Endothelial cell of umbilical vein (primary cell): ENCODE data around the gene DDX17. TPM values are rescaled to one million over a fixed set of nuclear protein-coding genes. Genes with fewer than 3 reads are reported as not detected.
A peak's percentile ranks its signal among the peaks of the same experiment; 100 is the strongest.

Source experiments
- BruUV-seq: library from RNA; stranded (reverse); fragments of 400-500 nt; replicated peaks from 2 replicates; lab custom pipeline; 2021; lab: Mats Ljungman, UMichigan
- CTCF ChIA-PET: fragments of 300-600, 350-600 bp; sonication (Branson Sonifier 250); formaldehyde crosslinking; loops from one replicate; lab custom pipeline; 2021; ENCODE audit warnings: antibody characterized with exemption, inconsistent platforms; lab: Charles Lee
- POLR2A ChIA-PET: fragments of 300-600, 350-600 bp; sonication (Branson Sonifier 250); formaldehyde crosslinking; loops from one replicate; lab custom pipeline; 2021; ENCODE audit warnings: antibody characterized with exemption, inconsistent platforms; lab: Charles Lee
- DNase-seq: peaks from one replicate; pipeline ENCODE4 v3.0.0-alpha.2; 2011; ENCODE audit warnings: low read depth, low spot score
- FAIRE-seq: peaks from 2 replicates; lab custom pipeline; 2011; peaks lifted over from hg19 to GRCh38; lab: Jason Lieb, UNC
- H2AFZ ChIP-seq: 2 replicates; pipeline ENCODE4 v1.6.0; 2012; ENCODE audit warnings: low read depth, low read length, control low read depth, inconsistent platforms
- H3K27ac ChIP-seq: 2 replicates; pipeline ENCODE4 v1.5.1; 2011; ENCODE audit warnings: low read depth, mild to moderate bottlenecking, control low read depth, low read length, moderate library complexity; ENCODE audit not compliant: insufficient read depth
- H3K27me3 ChIP-seq, 2 experiments: 2 replicates each; pipeline versions ENCODE4 v1.6.0 to v1.6.1; 2011; ENCODE audit warnings: low read length in 2 of 2, mixed read lengths in 1 of 2; ENCODE audit not compliant: control insufficient read depth in 2 of 2, insufficient read depth in 2 of 2
- H3K36me3 ChIP-seq, 2 experiments: 2 replicates in 1 of 2; 3 replicates in 1 of 2; pipeline ENCODE4 v1.5.1; 2011; ENCODE audit warnings: low read length in 2 of 2, mild to moderate bottlenecking in 1 of 2, moderate library complexity in 1 of 2; ENCODE audit not compliant: control insufficient read depth in 2 of 2, insufficient read depth in 2 of 2; ENCODE audit errors: extremely low read depth in 1 of 2
- H3K4me1 ChIP-seq: 3 replicates; pipeline ENCODE4 v1.5.1; 2011; ENCODE audit warnings: mild to moderate bottlenecking, low read length; ENCODE audit not compliant: control insufficient read depth, insufficient read depth; ENCODE audit errors: extremely low read depth
- H3K4me2 ChIP-seq: 2 replicates; pipeline ENCODE4 v1.6.1; 2011; ENCODE audit warnings: low read length, control low read depth, mixed read lengths; ENCODE audit not compliant: insufficient read depth
- H3K4me3 ChIP-seq, 3 experiments: fragments of 200-600 bp in 1 of 3; sonication (generic), shearing (Covaris generic) in 1 of 3; replicated peaks in 1 of 3; 2 replicates each; pipeline ENCODE4 v1.5.1; 2011 to 2016; ENCODE audit warnings: control low read depth in 3 of 3, low read length in 3 of 3, mild to moderate bottlenecking in 2 of 3, inconsistent platforms in 1 of 3, low read depth in 1 of 3, moderate library complexity in 1 of 3; ENCODE audit not compliant: insufficient read depth in 1 of 3
- H3K79me2 ChIP-seq: 2 replicates; pipeline ENCODE4 v1.6.0; 2012; ENCODE audit warnings: low read length, inconsistent platforms; ENCODE audit not compliant: control insufficient read depth, insufficient read depth
- H3K9ac ChIP-seq: replicated peaks from 2 replicates; pipeline ENCODE3; 2011; ENCODE audit warnings: low read length, control low read depth; ENCODE audit not compliant: insufficient read depth; ENCODE audit errors: extremely low read depth
- H3K9me1 ChIP-seq: replicated peaks from 3 replicates; pipeline ENCODE4 v1.6.0; 2011; ENCODE audit warnings: mild to moderate bottlenecking, low read length; ENCODE audit not compliant: control insufficient read depth, insufficient read depth; ENCODE audit errors: extremely low read depth
- H3K9me3 ChIP-seq: replicated peaks from 2 replicates; pipeline ENCODE4 v1.5.1; 2012; ENCODE audit warnings: low read length, inconsistent platforms; ENCODE audit not compliant: control insufficient read depth, insufficient read depth
- H4K20me1 ChIP-seq: replicated peaks from 2 replicates; pipeline ENCODE3; 2011; ENCODE audit warnings: mild to moderate bottlenecking, low read length; ENCODE audit not compliant: control insufficient read depth, insufficient read depth; ENCODE audit errors: extremely low read depth
- EZH2 ChIP-seq: IDR thresholded peaks from 2 replicates; pipeline ENCODE4 v1.6.1; 2012; ENCODE audit warnings: borderline replicate concordance, low read depth, mild to moderate bottlenecking, moderate library complexity, low read length, inconsistent platforms; ENCODE audit not compliant: severe bottlenecking
- FOS ChIP-seq: IDR thresholded peaks from 2 replicates; pipeline ENCODE4 v1.6.1; 2011; ENCODE audit warnings: mild to moderate bottlenecking, low read length, moderate library complexity, borderline replicate concordance; ENCODE audit not compliant: insufficient read depth
- GATA2 ChIP-seq: IDR thresholded peaks from 2 replicates; pipeline ENCODE4 v1.7.0; 2011; ENCODE audit warnings: low read depth, mild to moderate bottlenecking, moderate library complexity, mixed read lengths, low read length; ENCODE audit not compliant: insufficient read length, insufficient read depth
- JUN ChIP-seq: IDR thresholded peaks from 2 replicates; pipeline ENCODE4 v1.6.1; 2011; ENCODE audit warnings: borderline replicate concordance, low read depth; ENCODE audit not compliant: insufficient read length, insufficient read depth
- MYC ChIP-seq: IDR thresholded peaks from one replicate; pipeline ENCODE4 v1.6.1; 2011; ENCODE audit warnings: mild to moderate bottlenecking, low read depth, low read length
- POLR2AphosphoS5 ChIP-seq: IDR thresholded peaks from 2 replicates; pipeline ENCODE4 v1.6.1; 2012; ENCODE audit warnings: low read depth, mild to moderate bottlenecking, control low read depth, low read length, moderate library complexity; ENCODE audit not compliant: insufficient read depth
- dilution Hi-C: fragments of 300-500 bp; cut with MboI; formaldehyde crosslinking; loops from one replicate; pipeline ENCODE4 v1.15.0; 2019; ENCODE audit warnings: low sequenced_read_pairs; ENCODE audit not compliant: extremely low pct_ligation_motif_present
- intact Hi-C: fragments of 100-400 bp; cut with micrococcal nuclease; formaldehyde crosslinking; loops from one replicate; pipeline ENCODE4 v1.10.0; 2022
- polyA plus RNA-seq, 4 experiments: library from polyadenylated mRNA; depleted of rRNA in 3 of 4; stranded (reverse) in 3 of 4; unstranded in 1 of 4; fragments of >200 nt; gene quantifications; 2 replicates each; pipeline versions ENCODE4 v1.2.1 to v1.2.3, GENCODE V29; 2011 to 2012; ENCODE audit warnings: missing spikeins in 1 of 4
- total RNA-seq: library from RNA; stranded (reverse); gene quantifications from 2 replicates; pipeline ENCODE4 v1.2.3, GENCODE V29; 2021
- TF ChIP-seq, protein P1 (sequence below), 2 donors: IDR thresholded peaks; 1 replicate in 1 of 2; 2 replicates in 1 of 2; pipeline ENCODE4 v1.5.1; 2011; ENCODE audit warnings: low read length in 2 of 2, mild to moderate bottlenecking in 2 of 2, moderate library complexity in 2 of 2, control low read depth in 1 of 2, inconsistent platforms in 1 of 2, low read depth in 1 of 2; ENCODE audit not compliant: insufficient read depth in 1 of 2; ENCODE audit errors: extremely low read depth in 1 of 2

DDX17 gene
- total and polyA plus RNA-seq, 2 donors (not counting 3 experiments of a cell fraction or from before 2014, with no cell fraction given): 393 to 402 TPM

DNA sequence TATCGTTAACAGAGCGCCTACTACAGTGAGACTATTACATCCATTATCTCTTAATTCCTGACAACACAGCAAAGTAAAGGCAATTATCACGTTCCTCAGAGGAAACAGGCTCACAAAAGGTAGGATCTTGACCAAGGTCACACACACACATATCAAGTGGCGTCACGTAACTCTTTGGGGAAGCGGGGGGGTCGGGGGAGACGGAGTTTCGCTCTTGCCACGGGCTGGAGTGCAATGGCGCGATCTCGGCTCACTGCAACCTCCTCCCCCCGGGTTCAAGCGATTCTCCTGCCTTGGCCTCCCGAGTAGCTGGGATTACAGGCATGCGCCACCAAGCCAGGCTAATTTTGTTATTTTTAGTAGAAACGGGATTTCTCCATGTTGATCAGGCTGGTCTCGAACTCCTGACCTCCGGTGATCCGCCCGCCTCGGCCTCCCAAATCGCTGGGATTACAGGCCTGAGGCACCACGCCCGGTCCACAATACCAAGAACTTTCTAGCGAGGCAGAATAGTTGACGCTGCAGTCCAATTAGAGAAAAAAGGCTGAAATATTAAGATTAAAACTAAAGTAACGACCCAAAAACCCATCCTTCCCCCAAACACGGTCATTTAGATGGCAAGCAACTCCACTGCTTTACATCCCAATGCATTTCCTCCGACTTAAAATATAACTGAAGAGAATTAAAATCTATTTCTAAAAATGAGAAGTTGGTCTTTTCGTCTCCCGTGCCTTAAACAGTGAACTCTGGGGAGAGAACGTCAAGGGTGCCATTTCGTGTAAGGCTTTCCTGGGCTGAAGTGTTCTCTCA, 1.2 kb downstream of the DDX17 start:
- peaks cover 21% of the 10 kb centered on the region for H3K4me1 ChIP-seq
- H3K9me3 ChIP-seq: no peaks in the 10 kb centered on the region
- H3K4me3 ChIP-seq: peak overlapping the region; percentile 66 to 89 (median 82)
- peaks cover 6 to 13% of the 10 kb centered on the region in 2 experiments for H3K36me3 ChIP-seq
- TF ChIP-seq, protein P1, sequence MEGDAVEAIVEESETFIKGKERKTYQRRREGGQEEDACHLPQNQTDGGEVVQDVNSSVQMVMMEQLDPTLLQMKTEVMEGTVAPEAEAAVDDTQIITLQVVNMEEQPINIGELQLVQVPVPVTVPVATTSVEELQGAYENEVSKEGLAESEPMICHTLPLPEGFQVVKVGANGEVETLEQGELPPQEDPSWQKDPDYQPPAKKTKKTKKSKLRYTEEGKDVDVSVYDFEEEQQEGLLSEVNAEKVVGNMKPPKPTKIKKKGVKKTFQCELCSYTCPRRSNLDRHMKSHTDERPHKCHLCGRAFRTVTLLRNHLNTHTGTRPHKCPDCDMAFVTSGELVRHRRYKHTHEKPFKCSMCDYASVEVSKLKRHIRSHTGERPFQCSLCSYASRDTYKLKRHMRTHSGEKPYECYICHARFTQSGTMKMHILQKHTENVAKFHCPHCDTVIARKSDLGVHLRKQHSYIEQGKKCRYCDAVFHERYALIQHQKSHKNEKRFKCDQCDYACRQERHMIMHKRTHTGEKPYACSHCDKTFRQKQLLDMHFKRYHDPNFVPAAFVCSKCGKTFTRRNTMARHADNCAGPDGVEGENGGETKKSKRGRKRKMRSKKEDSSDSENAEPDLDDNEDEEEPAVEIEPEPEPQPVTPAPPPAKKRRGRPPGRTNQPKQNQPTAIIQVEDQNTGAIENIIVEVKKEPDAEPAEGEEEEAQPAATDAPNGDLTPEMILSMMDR (IDR thresholded peaks at IDR 0.05; ENCODE audit: extremely low read depth in 1 of 2, insufficient read depth in 1 of 2, low read depth in 1 of 2, low read length in 2 of 2): no peak
- no peak for TF ChIP-seq POLR2AphosphoS5
- peak overlapping the region; percentile 99 for H3K9ac ChIP-seq
- FAIRE-seq (no peak), DNase-seq (peak; percentile 55)
- H3K9me1 ChIP-seq: no peaks in the 10 kb centered on the region
- peak overlapping the region; percentile 96 for H3K27ac ChIP-seq
- ChIA-PET POLR2A (no interaction called here), CTCF (no interaction called here)
- peaks cover 18% of the 10 kb centered on the region for H4K20me1 ChIP-seq
- no peaks in the 10 kb centered on the region for H3K27me3 ChIP-seq
- peak overlapping the region; percentile 84 for H3K4me2 ChIP-seq
- intact Hi-C loops: loop anchor here (2.0 to 10.0 kb wide), 2 partner anchors 66 to 200 kb away; partner anchors contain the start of genes DMC1, GTPBP1 and JOSD1
- H3K79me2 ChIP-seq: peaks cover 60% of the 10 kb centered on the region
- no peak overlapping the region for H2AFZ ChIP-seq
- dilution Hi-C loops: no loop called here
- no TSS peak for BruUV-seq

DNA sequence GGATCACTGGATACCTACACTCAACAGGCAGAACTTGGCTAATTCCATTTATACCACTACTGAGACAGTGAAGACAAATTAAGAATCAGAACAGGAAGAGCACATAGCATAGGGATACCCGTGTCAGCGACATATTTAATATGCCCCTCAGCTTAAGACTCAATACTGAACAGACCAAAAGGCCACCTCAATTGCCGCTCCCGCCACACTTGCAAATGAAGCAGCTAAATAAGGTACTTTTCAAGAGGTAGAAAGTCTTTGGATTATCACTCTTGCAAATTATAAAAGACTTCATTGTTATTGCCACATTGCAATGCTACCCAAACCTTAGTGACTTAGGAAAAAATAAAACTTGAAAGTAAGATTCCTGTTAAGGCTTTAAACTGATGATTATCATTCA, 3.1 kb downstream of the DDX17 start:
- Histone ChIP-seq H3K79me2 (peaks cover 78% of the 10 kb centered on the region), H3K4me1 (peaks cover 21% of the 10 kb centered on the region), H4K20me1 (peaks cover 24% of the 10 kb centered on the region), H3K9ac (peak overlapping the region; percentile 13), H2AFZ (no peak overlapping the region), H3K9me1 (no peaks in the 10 kb centered on the region), H3K9me3 (no peaks in the 10 kb centered on the region), H3K36me3 (peaks cover 17 to 32% of the 10 kb centered on the region in 2 experiments), H3K27ac (no peak overlapping the region), H3K27me3 (no peaks in the 10 kb centered on the region), H3K4me2 (peak overlapping the region; percentile 84), H3K4me3 (peak overlapping the region in 2 of 3 experiments; percentile 82 to 89)
- DNase-seq (peak; percentile 31), FAIRE-seq (no peak)
- BruUV-seq: no TSS peak
- ChIA-PET POLR2A (interaction anchor here (0.6 to 1.3 kb wide), 2 partner anchors 16 to 303 kb away, joined by 3 to 4 read pairs; no protein-coding TSS in a partner anchor), CTCF (interaction anchor here (1.2 to 2.3 kb wide), 3 partner anchors 12 to 451 kb away, joined by 3 to 8 read pairs (median 6); partner anchors contain the start of gene TOMM22)
- dilution Hi-C loops: no loop called here
- TF ChIP-seq GATA2 (no peak), EZH2 (no peak), FOS (no peak), MYC (no peak), JUN (no peak)
- intact Hi-C loops: loop anchor here (10.0 kb wide), 1 partner anchor 202 kb away; the partner anchor contains the start of genes GTPBP1 and JOSD1
